GM18867 (cell line): ENCODE measurements around the gene FHAD1.
"Not testable (repeated sequence)": the region's sequence is repeated elsewhere in the genome, so short reads cannot be mapped to it uniquely, and the experiment has no call there.

Source experiments
- ATAC-seq: cut with Tn5 transposase; IDR thresholded peaks from one replicate; pipeline ENCODE4 v1.9.1; 2021; ENCODE audit warnings: mild to moderate bottlenecking, moderate library complexity; ENCODE audit not compliant: unreplicated experiment

FHAD1 gene

DNA sequence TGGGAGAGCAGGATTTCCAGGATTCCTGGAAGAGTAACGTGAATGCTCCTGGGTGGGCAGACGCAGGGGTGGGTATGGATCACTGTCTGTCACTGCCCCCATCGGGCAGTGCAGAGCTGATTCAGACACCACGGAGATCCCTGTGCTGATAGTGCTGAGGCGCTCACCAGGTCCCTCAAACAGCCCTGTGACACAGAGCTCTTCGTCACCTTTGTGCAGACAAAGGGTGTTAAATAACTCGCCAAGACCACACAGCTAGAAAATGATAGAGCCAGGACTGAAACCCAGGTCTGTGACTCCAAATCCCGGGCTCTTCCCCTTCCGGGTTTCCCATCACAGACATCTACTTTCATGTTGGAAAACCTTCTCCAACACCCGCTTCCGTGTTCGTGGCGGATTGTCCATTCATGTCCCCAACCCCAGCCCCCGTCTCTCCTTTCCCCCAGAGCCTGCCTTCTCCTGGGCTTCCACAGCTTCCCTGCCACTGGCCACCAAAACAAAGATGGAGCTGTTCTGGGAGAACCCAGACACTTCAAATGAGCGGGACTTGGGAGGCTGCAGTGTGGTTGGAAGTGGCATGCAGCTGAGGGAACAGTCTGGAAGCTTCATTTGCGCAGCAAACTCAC, 165.3 kb downstream of the FHAD1 start:
- no peak for ATAC-seq

DNA sequence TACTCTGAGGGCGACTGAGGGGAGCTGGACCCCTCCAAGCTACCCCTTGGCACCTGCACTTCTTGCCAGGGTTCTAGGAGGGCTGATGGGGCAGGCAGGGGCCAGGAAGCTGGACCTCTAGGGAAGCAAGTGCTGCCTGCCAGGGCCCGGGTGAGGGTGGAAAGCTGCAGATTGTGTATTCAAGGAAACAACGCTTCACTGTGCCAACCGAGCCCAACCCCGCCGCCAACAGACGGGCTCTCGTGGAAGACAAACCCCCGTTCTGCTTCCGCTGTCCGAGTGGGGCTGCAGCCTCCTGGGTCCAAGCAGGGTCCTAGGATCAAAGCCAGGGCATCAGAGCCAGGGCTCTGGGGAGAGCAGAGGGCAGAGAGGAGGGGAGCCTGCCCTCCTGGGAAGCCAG, 165.8 kb downstream of the FHAD1 start:
- no peak for ATAC-seq

GRCh38 chr1:15413563-15414444, 166.8 kb downstream of the FHAD1 start:
- no peak for ATAC-seq

DNA sequence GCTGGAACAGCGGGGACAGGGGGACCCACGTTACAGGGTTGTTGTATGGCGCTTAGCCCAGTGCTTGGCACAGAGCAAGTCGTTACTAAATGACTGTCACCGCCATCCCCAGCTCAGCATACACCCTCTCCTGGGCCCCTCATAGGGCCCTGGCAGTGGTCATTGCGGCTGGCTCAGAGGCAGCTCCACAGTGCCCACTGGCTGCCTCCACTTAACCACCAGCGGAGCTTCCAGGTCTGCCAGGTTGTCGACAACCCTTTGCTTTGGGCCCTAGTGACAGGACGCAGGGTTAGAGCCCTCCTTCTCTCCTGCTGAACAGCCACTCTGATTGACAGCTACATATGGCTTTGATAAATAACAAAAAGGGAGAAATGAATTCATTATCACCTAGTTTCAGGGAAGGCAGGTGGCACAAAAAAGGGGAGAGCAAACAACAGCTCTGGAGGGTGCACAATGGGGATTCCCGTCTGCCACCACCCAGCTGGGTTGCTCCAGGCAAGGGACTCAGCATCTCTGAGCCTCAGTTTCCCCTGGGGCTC, 167.5 kb downstream of the FHAD1 start:
- no peak for ATAC-seq

DNA sequence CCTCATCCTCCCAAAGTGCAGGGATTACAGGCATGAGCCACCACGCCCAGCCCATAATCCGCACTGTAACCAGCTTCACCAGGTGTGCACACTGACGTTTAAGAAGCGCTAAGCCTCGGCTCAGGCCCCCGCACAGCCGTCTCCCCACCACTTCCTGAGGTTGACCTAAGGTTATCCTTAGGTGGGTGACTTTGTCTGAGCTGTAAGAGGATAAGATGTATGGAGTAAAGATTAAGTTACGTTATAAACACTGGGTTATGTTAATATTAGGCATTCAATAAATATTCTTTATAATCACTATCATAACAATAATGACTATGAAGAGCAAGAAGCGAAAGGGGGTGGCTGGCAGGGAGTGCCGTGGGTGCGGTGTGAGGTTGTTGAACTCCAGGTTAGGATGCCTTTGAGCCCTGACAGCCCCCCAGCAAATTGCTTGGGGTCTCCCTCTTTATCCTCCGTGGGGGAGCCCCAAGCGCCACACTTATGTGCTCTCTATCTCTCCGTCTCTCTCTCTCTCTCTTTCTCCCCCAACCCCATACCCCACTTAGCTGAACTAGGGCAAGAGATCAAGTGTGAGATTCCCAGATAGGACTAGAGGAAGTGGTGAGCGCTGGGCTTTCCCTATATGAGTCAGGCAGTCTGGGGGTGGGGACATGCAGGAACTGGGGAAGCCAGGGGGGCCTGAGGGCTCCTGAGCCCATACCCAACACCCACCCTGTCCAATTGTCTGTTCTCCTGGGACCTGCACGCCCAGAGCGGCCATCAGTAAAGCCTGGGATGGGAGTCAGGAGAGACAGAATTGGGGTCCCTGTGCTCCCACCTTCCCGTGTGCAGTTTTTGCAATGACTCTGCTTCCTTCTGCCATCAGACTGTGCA, 170.3 kb downstream of the FHAD1 start:
- ATAC-seq = no peak

DNA sequence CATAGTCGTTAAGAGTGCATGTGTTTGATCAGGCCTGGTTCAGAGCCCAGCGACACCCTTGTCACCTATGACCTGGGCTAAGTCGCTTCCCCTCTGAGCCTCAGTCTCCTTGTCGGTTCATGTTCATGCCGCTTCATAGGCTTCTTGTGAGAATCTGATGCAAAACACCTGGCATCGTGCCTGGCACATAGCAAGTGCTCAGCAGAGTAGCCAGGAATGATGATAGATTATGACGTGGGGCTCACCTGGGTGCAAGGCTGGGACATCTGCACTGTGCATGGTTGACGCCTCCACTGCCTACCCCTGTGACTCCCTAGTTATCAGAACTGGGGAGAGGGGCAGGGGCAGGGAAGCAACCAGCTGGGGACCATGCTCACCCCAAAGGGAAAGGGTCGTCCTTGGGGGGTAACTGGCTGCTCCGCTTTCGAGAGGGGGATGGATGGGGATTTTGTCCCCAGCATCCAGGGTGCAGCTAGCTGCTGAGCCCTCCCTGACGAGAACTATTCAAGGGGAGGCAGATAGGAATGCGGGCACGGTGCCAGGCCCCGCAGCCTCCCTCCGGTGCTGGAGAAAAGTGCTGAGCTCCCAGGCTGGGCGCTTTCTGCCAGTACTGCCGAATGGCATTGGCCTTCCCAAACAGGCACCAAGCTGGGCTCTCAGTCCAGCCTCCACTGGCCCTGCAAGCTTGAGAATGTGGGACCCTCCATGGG, 171.9 kb downstream of the FHAD1 start:
- no peak for ATAC-seq

GRCh38 chr1:15420853-15421465, 173.9 kb downstream of the FHAD1 start:
- ATAC-seq = no peak

- ATAC-seq = no peak
Measured at GRCh38 chr1:15422871-15423270, 175.8 kb downstream of the FHAD1 start.

GRCh38 chr1:15423355-15424077, 176.5 kb downstream of the FHAD1 start:
- ATAC-seq = no peak

GRCh38 chr1:15424146-15424667, 177.2 kb downstream of the FHAD1 start:
- no peak for ATAC-seq

- ATAC-seq = no peak
Measured at GRCh38 chr1:15424981-15425380, 178.0 kb downstream of the FHAD1 start.

- no peak for ATAC-seq
Measured at GRCh38 chr1:15425521-15425920, 178.5 kb downstream of the FHAD1 start.

- no peak for ATAC-seq
Measured at GRCh38 chr1:15425958-15426357, 178.9 kb downstream of the FHAD1 start.

- no peak for ATAC-seq
Measured at GRCh38 chr1:15426492-15427279, 179.7 kb downstream of the FHAD1 start.

- no peak for ATAC-seq
Measured at GRCh38 chr1:15427280-15427666, 180.2 kb downstream of the FHAD1 start.

- not testable (repeated sequence) for ATAC-seq
Measured at GRCh38 chr1:15428252-15428651, 181.2 kb downstream of the FHAD1 start.

GRCh38 chr1:15428815-15429435, 181.9 kb downstream of the FHAD1 start:
- ATAC-seq = no peak

DNA sequence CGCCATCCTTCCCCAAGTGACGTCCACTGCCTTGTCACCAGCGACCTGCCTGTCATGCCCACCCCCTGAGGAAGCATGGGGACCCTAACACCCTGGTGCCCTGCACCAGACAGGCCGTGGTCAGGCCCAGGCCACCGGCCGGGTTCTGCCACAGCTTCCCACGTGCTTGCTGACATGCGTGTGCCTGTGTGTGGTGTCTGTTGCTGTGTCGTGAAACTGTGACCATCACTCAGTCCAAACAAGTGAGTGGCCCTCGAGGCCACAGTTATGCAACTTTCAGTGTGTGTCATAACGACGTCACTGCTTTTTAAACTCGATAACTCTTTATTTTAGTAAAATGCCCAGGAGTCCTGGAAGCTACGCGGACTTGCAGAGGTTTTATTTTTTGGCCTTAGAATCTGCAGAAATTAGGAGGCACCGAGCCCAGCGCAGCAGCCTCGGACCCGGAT, 182.7 kb downstream of the FHAD1 start:
- no peak for ATAC-seq
